GM15510 (cell line): ENCODE results near the gene NRCAM.

Source experiments
- POLR2A ChIP-seq: IDR thresholded peaks from 3 replicates; pipeline ENCODE4 v1.6.1; 2011; ENCODE audit warnings: borderline replicate concordance; ENCODE audit not compliant: insufficient read length; ENCODE audit errors: extremely low read depth

Gene NRCAM

DNA sequence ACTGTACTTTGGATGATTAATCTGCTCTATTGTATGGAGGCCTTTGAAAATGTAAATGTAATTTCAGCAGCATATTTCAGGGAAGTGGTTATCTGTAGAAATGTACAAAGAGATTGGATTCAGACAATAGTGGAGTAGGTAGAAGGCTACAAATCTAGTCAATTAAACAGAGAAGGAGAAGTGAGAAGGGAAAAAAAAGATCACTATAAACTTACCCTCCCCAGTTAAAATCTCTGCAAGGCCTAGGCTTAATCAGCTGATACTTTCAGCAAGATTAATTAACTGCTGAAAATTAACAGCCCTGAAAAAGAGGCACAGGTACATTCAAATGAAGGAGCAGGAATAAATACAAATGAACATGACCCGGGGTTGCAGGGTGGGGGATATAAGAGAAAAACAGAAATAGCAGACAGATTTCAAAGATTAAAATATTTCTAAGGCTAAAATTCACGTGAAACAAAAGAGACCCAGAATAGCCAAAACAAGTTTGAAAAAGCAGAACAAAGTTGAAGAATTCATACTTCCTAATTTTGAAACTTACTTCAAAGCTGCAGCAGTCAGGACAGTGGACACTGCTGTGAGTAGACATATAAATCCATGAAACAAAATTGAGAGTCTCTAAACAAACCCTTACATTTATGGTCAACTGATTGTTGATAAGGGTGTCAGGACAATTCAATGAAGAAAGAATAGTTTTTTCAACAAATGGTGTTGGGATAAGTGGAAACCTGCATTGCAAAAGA, 96.0 kb downstream of the NRCAM start:
- TF ChIP-seq POLR2A = no peak

- no peak for TF ChIP-seq POLR2A
Observed at GRCh38 chr7:108358553-108358952, 97.7 kb downstream of the NRCAM start.

DNA sequence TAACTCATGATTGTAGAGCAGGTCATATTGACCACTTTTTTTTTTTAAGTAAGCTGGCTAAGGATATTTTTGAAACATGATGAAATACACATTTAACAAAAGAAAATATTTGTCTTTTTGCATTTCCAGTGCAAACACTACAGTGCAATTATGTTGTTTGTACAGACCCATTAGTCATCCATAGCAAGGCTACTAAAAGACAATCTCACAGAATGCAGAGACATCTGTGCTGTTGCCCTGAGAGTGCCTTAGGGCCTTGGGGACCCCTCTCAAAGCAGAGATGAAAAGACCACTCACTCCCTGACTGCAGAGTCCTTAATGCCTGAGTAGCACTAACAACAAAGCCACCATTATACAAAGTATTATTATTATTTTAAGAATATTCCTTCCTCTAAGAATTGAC, 104.5 kb downstream of the NRCAM start:
- no peak for TF ChIP-seq POLR2A

DNA sequence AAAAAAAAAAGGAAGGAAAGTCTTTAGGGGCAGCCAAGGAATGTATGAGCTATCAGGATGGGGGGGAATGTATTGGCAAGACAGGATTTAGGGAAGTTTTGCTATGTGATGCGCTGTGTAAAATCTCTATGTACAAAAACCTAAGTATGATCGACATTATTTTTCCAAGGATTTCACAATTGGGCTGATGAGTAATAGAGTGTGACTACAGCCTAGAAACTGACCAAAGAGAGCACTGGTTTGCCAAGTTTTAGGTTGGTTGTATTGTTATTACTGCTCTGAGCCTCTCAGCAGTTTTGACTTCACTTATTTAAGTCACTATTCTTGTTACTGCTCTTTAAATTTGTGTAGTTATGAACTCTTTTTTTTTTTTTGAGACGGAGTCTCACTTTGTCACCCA, 107.3 kb downstream of the NRCAM start:
- TF ChIP-seq POLR2A = no peak

- no peak for TF ChIP-seq POLR2A
Observed at GRCh38 chr7:108347616-108348015, 108.6 kb downstream of the NRCAM start.

DNA sequence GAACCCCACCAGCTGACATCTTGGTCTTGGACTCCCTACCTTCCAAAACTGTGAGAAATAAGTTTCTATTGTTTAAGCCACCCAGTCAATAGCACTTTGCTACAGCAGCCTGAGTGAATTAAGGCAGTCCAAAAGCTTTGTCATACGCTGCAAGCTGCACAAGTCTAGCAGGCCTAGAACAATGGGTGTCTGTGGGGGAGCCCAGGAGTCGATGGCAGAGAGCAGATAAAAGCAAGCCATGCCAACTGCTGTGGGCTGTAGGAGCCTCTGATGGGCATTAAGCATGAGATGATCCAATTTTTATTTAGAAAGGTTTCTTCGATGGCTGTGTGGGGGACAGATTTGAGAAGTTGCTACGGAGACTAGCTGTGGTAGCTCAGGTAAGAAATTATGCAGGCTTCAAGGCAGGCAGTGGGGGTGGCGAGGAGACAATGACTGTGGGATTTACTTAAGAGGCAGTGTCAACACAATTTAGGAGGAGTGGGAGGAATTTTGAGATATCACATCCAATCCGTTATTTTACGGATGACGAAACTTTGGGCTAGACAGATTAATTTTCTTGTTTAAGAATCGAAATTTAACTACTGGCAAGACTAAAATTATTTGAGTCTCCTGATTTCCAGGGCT, 110.4 kb downstream of the NRCAM start:
- TF ChIP-seq POLR2A = no peak

- TF ChIP-seq POLR2A = no peak
Observed at GRCh38 chr7:108340856-108341411, 115.3 kb downstream of the NRCAM start.

GRCh38 chr7:108335269-108335918, 120.8 kb downstream of the NRCAM start:
- TF ChIP-seq POLR2A = no peak

GRCh38 chr7:108332937-108333336, 123.3 kb downstream of the NRCAM start:
- no peak for TF ChIP-seq POLR2A

GRCh38 chr7:108331971-108332370, 124.3 kb downstream of the NRCAM start:
- TF ChIP-seq POLR2A = no peak

DNA sequence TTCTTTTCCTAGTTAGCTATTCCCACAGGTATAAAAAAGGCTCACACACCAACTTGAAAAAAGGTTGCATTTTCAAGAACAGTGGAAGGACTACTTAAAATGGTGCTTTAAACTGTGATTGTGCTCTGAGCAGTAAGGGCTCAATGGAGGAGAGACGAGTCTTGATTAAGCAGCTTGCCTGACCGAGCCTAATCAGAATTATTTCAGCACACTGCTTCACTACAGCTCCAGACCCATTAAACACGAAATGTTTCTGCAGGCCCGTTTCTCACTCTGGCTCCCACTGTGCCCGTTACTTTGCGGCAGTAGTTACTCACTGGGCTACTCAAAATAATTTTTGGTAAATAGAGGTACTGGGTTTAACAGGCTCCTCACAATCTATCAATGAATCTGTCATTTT, 126.0 kb downstream of the NRCAM start:
- TF ChIP-seq POLR2A = no peak

DNA sequence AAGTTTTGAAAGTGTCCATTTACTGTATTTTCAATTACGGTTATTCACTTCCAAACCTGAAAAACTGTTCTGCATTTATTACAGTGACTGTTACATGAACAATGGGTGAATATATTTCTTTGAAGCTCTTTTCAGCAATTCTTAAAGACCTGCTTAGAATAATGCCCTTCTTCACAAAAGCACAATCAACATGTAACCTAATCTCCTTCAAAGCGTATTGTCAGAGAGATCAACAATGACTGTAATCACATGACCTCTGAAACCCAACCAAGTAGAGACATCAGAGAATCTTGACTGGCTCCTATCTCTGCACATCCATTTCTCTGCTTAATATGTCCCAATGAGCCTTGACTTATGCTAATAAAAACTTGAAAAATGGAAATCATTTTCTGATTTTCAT, 126.7 kb downstream of the NRCAM start:
- no peak for TF ChIP-seq POLR2A

- no peak for TF ChIP-seq POLR2A
Observed at GRCh38 chr7:108328174-108328651, 128.0 kb downstream of the NRCAM start.

- TF ChIP-seq POLR2A = no peak
Observed at GRCh38 chr7:108327353-108327752, 128.9 kb downstream of the NRCAM start.

DNA sequence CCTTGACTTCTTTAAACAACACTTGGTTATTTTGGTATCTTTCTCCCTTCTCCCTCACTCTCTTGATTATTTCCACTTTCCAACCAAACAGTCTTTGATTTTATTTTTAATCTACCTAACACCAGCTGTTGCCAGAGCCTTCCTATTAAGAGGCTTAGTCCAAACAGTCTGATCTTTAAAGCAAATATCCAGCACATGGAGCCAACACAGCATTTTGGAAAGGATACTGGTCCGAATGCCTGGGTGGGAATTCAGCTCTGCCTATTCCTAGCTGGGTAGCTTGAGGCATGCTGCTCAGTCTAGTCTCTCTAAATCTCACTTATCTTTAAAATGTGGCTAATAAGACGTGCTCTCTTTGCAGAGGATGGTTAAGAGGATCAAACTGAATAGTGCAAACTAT, 129.3 kb downstream of the NRCAM start:
- TF ChIP-seq POLR2A = no peak
